Lower leg skin (tissue), 4 donors: ENCODE data around the gene NOLC1. TPM values are rescaled to one million over a fixed set of nuclear protein-coding genes. Genes with fewer than 3 reads are reported as not detected.

Experiments used
- DNase-seq, 2 donors: peaks; one replicate each; pipeline ENCODE4 v3.0.0-alpha.2; 2019; ENCODE audit warnings: low spot score in 2 of 2
- H3K4me3 ChIP-seq: fragments of 200-600 bp; sonication (generic); 2 replicates; pipeline ENCODE4 v1.5.1; 2017; ENCODE audit warnings: mild to moderate bottlenecking, low read depth; ENCODE audit not compliant: poor library complexity, severe bottlenecking
- POLR2A ChIP-seq, 2 donors: fragments of 450-650 bp; IDR thresholded peaks; one replicate each; pipeline ENCODE4 v1.6.1; 2016 to 2017; ENCODE audit warnings: antibody characterized with exemption in 2 of 2, mild to moderate bottlenecking in 1 of 2, moderate library complexity in 1 of 2
- WGBS, 2 donors: methylation state at CpG; one replicate each; pipeline ENCODE4 v1.1.5; 2018; 5-methylcytosine and 5-hydroxymethylcytosine counted together
- intact Hi-C: fragments of 100-400 bp; cut with DNase I; formaldehyde crosslinking; loops from one replicate; pipeline ENCODE4 v1.15.0; 2023; ENCODE audit warnings: low total_unique reads
- total RNA-seq, 4 donors: library from RNA; depleted of rRNA; stranded (reverse); fragments of >200 nt; gene quantifications; one replicate each; pipeline ENCODE4 v1.1.0, GENCODE V29; 2016
- TF ChIP-seq, protein P1 (sequence below), 3 donors: fragments of 450-650 bp; IDR thresholded peaks; one replicate each; pipeline ENCODE4 v1.5.1; 2016; ENCODE audit warnings: antibody characterized with exemption in 3 of 3, mild to moderate bottlenecking in 3 of 3, moderate library complexity in 2 of 3

Gene NOLC1
- total RNA-seq, 4 donors from 2014 or later: 25.7 to 41.9 (median 39.1) TPM

DNA sequence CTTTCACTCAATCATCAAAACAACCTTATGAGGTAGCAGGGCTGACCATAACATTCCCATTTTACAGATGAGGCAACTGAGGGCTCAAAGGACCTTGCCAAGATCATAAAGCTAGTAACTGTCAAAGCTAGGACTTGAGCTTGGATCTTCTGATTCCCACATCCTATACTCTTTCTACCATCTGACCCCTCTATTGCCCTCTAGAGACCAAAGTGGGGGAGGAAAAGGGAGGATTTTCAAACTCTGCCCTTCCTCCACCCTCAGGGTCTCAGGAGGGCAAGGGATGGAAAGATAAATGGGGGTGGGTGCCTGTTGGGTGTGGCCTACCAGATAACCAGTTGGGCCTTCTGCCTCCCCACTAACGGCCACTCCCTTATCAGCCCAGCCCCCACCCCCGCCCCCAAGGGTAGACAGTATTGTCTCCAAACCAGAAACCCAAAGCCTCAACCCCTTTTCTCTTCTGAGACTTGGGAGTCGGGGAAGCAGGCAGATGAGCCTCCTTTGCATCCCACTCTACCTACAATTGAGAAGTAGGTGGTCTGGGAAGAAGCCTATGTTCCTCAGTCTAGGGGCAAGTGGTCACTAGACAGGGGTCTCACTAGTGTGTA, 39.9 kb upstream of the NOLC1 start:
- no peak for DNase-seq
- intact Hi-C loops: no loop called here
- 23 to 30% methylated on average over 3 of the region's 3 CpGs for WGBS, 2 donors
- no peak overlapping the region for H3K4me3 ChIP-seq
- TF ChIP-seq POLR2A (IDR thresholded peaks at IDR 0.05): no peak
- TF ChIP-seq, protein P1, sequence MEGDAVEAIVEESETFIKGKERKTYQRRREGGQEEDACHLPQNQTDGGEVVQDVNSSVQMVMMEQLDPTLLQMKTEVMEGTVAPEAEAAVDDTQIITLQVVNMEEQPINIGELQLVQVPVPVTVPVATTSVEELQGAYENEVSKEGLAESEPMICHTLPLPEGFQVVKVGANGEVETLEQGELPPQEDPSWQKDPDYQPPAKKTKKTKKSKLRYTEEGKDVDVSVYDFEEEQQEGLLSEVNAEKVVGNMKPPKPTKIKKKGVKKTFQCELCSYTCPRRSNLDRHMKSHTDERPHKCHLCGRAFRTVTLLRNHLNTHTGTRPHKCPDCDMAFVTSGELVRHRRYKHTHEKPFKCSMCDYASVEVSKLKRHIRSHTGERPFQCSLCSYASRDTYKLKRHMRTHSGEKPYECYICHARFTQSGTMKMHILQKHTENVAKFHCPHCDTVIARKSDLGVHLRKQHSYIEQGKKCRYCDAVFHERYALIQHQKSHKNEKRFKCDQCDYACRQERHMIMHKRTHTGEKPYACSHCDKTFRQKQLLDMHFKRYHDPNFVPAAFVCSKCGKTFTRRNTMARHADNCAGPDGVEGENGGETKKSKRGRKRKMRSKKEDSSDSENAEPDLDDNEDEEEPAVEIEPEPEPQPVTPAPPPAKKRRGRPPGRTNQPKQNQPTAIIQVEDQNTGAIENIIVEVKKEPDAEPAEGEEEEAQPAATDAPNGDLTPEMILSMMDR (IDR thresholded peaks at IDR 0.05): no peak

DNA sequence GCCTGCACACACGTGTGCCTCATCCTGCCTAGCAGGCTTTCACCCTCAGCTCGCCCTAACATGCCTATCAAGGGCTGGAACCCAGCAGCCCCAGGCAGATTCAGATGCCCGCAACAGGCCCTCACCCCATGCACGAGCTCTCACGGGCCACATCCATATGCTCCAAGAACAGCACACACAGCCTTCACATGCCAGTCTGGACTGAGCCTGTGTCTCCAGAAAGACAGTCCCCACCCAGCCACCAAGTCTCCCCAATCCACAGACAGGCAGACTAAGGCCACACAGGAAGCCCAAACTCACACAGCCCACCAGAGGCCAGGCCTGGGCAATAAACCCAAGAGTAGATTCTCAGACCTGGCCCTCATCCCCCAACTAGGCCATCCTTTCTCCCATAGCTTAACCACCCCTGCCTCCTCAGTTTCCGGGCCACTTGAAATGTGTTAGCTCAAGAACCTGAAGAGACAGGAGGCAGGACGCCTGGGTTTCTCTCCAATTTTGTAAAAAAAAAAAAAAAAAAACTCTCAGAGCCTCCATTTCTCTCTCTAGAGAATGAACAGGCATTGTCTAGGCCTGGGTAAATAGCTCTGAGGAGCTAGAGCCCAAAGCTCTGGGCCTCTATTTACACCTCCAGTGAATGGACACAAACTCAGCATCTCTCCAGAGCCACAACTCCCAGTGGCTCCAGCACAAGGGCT, 38.8 kb upstream of the NOLC1 start:
- peak in 1 of 2 donors; percentile 59 for DNase-seq
- TF ChIP-seq POLR2A (IDR thresholded peaks at IDR 0.05): no peak
- TF ChIP-seq, protein P1 (IDR thresholded peaks at IDR 0.05): no peak
- H3K4me3 ChIP-seq: peak overlapping the region; percentile 36
- WGBS, 2 donors: 40 to 45% methylated on average over 6 to 7 of the region's 7 CpGs
- intact Hi-C loops: no loop called here

DNA sequence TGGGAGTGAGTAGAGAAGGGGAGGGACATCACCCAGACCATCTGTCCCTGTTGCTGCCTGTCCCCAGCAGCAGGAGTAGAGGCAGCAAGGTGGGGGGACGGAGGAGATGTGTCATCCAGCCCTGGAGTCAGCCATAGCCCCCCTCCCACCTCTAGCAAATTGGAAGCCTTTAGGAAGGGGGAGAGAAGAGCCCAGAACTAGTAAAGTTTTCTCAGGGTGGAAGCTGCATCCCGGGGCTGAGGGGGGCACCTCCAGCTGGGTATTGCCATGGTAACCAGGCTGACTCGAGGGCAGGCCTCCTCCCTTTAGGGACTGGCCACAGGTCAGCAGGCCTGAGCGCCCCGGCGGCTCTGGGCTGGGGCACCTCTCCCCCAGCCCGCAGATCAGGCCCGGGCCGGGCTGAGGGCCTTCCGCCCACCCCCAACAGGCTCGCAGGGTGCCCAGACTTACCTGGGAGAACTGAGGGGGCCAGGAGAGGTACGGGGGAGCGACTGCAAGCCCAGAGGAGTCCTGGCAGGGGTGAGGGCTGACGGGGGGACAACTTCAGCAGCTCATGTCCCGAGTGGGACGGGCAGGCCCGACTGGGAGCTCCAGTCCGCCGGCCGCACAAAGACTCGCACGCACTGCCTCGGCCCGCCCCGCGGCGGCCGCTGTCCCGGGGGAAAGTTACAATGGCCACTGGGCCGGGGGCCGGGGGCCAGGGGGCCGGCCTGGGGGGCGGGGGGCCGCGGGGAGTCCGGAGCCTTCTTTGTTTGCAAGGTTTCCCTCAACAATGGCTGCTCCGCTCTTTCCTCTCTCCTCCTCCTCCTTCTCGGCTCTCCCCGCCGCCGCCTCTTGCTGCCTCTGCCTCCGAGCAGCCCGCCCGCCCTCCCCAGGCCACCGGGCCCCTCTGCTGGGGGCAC, 38.0 kb upstream of the NOLC1 start:
- DNase-seq: peak in 1 of 2 donors; percentile 88
- WGBS, 2 donors: 1 to 2% methylated on average over 18 to 40 of the region's 45 CpGs
- peak overlapping the region; percentile 36 for H3K4me3 ChIP-seq
- intact Hi-C loops: no loop called here
- no peak for TF ChIP-seq POLR2A (IDR thresholded peaks at IDR 0.05)

DNA sequence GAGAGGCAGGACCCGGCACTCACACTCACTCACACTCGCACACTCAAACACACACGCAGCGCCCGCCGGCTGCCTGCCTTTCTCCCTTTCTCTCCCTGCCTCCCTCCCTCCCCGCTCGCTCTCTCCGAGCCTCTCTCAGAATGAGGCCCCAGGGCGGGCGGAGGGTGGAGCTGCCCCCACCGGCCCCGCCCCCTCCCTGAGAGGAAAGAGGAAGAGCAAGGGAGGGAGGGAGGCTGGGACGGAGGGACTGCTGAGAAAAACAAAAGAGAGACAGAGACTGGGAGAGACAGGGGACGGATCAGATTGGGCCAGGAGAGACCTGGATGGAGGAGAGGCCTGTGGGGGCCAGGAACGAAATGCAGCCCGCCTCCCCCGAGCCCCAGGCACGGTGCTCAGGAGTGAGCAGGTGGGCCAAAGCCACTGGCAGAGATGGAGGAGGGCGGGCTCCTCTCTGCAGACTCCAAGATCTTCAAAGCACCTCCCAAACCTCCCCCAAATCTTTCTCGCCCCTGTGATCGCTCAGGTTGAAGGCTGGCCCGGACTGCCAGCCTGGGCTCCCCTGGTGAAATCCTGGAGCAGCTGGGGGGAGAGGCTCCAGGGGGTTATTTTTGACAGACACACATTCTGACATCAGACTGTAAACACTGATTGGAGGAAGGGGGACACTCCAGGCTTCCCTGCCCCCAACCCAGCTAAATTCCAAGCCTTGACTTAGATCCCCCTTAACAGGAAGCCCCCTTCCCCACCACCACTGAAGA, 37.1 kb upstream of the NOLC1 start:
- peak; percentile 91 to 98 for DNase-seq
- no peak overlapping the region for H3K4me3 ChIP-seq
- intact Hi-C loops: no loop called here
- whole genome bisulfite sequencing, 2 donors: 1% methylated on average over 22 to 23 of the region's 23 CpGs
- TF ChIP-seq, protein P1 (IDR thresholded peaks at IDR 0.05): no peak
- TF ChIP-seq POLR2A (IDR thresholded peaks at IDR 0.05): no peak

DNA sequence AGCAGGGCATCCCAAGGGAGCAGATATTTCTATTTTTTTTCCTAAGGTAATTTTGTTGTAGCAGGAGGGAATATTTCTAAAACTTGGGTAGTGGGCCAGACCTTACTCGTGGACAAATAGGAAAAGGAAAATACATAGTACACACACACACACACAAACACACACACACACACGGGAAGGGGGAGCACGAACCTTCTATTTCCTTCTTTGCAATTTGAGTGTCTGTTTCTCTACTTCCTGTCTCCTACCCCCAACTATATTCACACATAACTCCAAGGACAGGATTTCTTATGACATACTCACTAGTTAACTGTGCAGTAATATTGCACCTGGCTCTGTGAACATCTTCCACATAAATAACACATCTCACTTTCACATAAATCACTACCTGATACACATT, 36.4 kb upstream of the NOLC1 start:
- WGBS, 2 donors: 1 to 4% methylated on average over 3 of the region's 3 CpGs
- TF ChIP-seq, protein P1 (IDR thresholded peaks at IDR 0.05): no peak
- no peak for TF ChIP-seq POLR2A (IDR thresholded peaks at IDR 0.05)
- intact Hi-C loops: no loop called here
- DNase-seq: no peak
- H3K4me3 ChIP-seq: no peak overlapping the region
